Liver (tissue), 9 donors: Measurements from ENCODE around the gene ARPP21. TPM values are rescaled to one million over a fixed set of nuclear protein-coding genes. Genes with fewer than 3 reads are reported as not detected.

Source experiments
- DNase-seq: peaks from one replicate; pipeline ENCODE4 v3.0.0-alpha.2; 2017; ENCODE audit warnings: low spot score
- H3K27ac ChIP-seq, 2 donors: one replicate each; pipeline ENCODE4 v1.7.0; 2013; ENCODE audit warnings: inconsistent platforms in 2 of 2, low read length in 2 of 2, control low read depth in 1 of 2, low read depth in 1 of 2, mild to moderate bottlenecking in 1 of 2
- H3K27me3 ChIP-seq, 4 donors: one replicate each; pipeline versions ENCODE4 v1.6.1 to v1.7.0; 2013; ENCODE audit warnings: low read length in 3 of 4, inconsistent platforms in 1 of 4, mild to moderate bottlenecking in 1 of 4, moderate library complexity in 1 of 4; ENCODE audit not compliant: control insufficient read depth in 4 of 4, insufficient read depth in 4 of 4
- H3K36me3 ChIP-seq, 4 donors: one replicate each; pipeline versions ENCODE4 v1.6.1 to v1.7.0; 2013; ENCODE audit warnings: low read length in 3 of 4, mild to moderate bottlenecking in 3 of 4, low read depth in 1 of 4, moderate library complexity in 1 of 4; ENCODE audit not compliant: control insufficient read depth in 4 of 4, insufficient read depth in 3 of 4
- H3K4me1 ChIP-seq, 4 donors: one replicate each; pipeline versions ENCODE4 v1.6.1 to v1.7.0; 2013; ENCODE audit warnings: low read length in 3 of 4, mild to moderate bottlenecking in 3 of 4, moderate library complexity in 1 of 4; ENCODE audit not compliant: control insufficient read depth in 4 of 4, insufficient read depth in 4 of 4
- H3K4me3 ChIP-seq, 3 donors: one replicate each; pipeline versions ENCODE4 v1.6.1 to v1.7.0; 2013; ENCODE audit warnings: low read length in 3 of 3, control low read depth in 1 of 3, low read depth in 1 of 3, mild to moderate bottlenecking in 1 of 3
- H3K9ac ChIP-seq, 2 donors: one replicate each; pipeline ENCODE4 v1.7.0; 2013; ENCODE audit warnings: low read length in 2 of 2, mild to moderate bottlenecking in 2 of 2, moderate library complexity in 2 of 2, control low read depth in 1 of 2, low read depth in 1 of 2
- H3K9me3 ChIP-seq, 4 donors: one replicate each; pipeline versions ENCODE4 v1.6.1 to v1.7.0; 2013; ENCODE audit warnings: low read length in 3 of 4; ENCODE audit not compliant: control insufficient read depth in 4 of 4
- CTCF ChIP-seq: fragments of 150-350 bp; IDR thresholded peaks from 2 replicates; pipeline ENCODE4 v1.5.1; 2017; ENCODE audit warnings: improper control_type of control experiment, low read depth, low read length; ENCODE audit not compliant: missing input control
- EGR1 ChIP-seq, 2 donors: IDR thresholded peaks; 2 replicates each; pipeline ENCODE4 v1.6.1; 2016 to 2018; ENCODE audit warnings: antibody characterized with exemption in 2 of 2, low read depth in 2 of 2
- FOXA1 ChIP-seq: IDR thresholded peaks from 2 replicates; pipeline ENCODE4 v1.6.1; 2016; ENCODE audit warnings: antibody characterized with exemption
- FOXA2 ChIP-seq: IDR thresholded peaks from 2 replicates; pipeline ENCODE4 v1.6.1; 2016; ENCODE audit warnings: antibody characterized with exemption
- HNF4A ChIP-seq, 2 donors: conservative IDR thresholded peaks; 2 replicates each; pipeline ENCODE4 v1.6.1; 2016; ENCODE audit warnings: antibody characterized with exemption in 2 of 2, mild to moderate bottlenecking in 2 of 2
- HNF4G ChIP-seq: IDR thresholded peaks from 2 replicates; pipeline ENCODE4 v1.6.1; 2016; ENCODE audit warnings: antibody characterized with exemption
- NR2F2 ChIP-seq: IDR thresholded peaks from 2 replicates; pipeline ENCODE4 v1.6.1; 2016; ENCODE audit warnings: antibody characterized with exemption
- RAD21 ChIP-seq, 2 donors: IDR thresholded peaks; 2 replicates each; pipeline ENCODE4 v1.6.1; 2016; ENCODE audit warnings: antibody characterized with exemption in 2 of 2, mild to moderate bottlenecking in 2 of 2
- RXRA ChIP-seq, 2 donors: IDR thresholded peaks; 2 replicates each; pipeline ENCODE4 v1.6.1; 2017 to 2018; ENCODE audit warnings: antibody characterized with exemption in 2 of 2, mild to moderate bottlenecking in 1 of 2
- TAF1 ChIP-seq: conservative IDR thresholded peaks from 2 replicates; pipeline ENCODE4 v1.6.1; 2016; ENCODE audit warnings: antibody characterized with exemption, mild to moderate bottlenecking
- YY1 ChIP-seq: IDR thresholded peaks from 2 replicates; pipeline ENCODE4 v1.6.1; 2016; ENCODE audit warnings: antibody characterized with exemption, mild to moderate bottlenecking
- WGBS: extraction: QIAGEN DNeasy Blood & Tissue Kit; methylation state at CpG from one replicate; pipeline ENCODE4 v1.1.7; 2013; 5-methylcytosine and 5-hydroxymethylcytosine counted together
- polyA plus RNA-seq, 2 donors: library from polyadenylated mRNA; stranded (reverse) in 1 of 2; unstranded in 1 of 2; fragments of 200-250 nt in 1 of 2; fragments of >200 nt in 1 of 2; fragmentation: Nextera tagmentation in 1 of 2; extraction: Ambion mirVana in 1 of 2; gene quantifications; one replicate each; pipeline versions ENCODE4 v1.2.1 to v1.2.3, GENCODE V29; 2013 to 2015
- total RNA-seq, 2 donors: library from RNA; depleted of rRNA; stranded (reverse); fragments of >200 nt; gene quantifications; one replicate each; pipeline ENCODE4 v1.2.3, GENCODE V29; 2014
- TF ChIP-seq, protein P1 (sequence below): IDR thresholded peaks from 2 replicates; pipeline ENCODE4 v1.6.1; 2016; ENCODE audit warnings: antibody characterized with exemption
- TF ChIP-seq, protein P2 (sequence below): IDR thresholded peaks from 2 replicates; pipeline ENCODE4 v1.6.1; 2016; ENCODE audit warnings: antibody characterized with exemption, mild to moderate bottlenecking
- TF ChIP-seq, protein P3 (sequence below): IDR thresholded peaks from 2 replicates; pipeline ENCODE4 v1.6.1; 2016; ENCODE audit warnings: antibody characterized with exemption
- donor health status: healthy.
- donor health status: healthy.
- donor health status: healthy.
- donor health status: healthy.
- donor health status: healthy.

The ARPP21 gene
- total and polyA plus RNA-seq, 4 donors, result 0.42 to 1.3 (median 0.66) TPM; not detected in 1

DNA sequence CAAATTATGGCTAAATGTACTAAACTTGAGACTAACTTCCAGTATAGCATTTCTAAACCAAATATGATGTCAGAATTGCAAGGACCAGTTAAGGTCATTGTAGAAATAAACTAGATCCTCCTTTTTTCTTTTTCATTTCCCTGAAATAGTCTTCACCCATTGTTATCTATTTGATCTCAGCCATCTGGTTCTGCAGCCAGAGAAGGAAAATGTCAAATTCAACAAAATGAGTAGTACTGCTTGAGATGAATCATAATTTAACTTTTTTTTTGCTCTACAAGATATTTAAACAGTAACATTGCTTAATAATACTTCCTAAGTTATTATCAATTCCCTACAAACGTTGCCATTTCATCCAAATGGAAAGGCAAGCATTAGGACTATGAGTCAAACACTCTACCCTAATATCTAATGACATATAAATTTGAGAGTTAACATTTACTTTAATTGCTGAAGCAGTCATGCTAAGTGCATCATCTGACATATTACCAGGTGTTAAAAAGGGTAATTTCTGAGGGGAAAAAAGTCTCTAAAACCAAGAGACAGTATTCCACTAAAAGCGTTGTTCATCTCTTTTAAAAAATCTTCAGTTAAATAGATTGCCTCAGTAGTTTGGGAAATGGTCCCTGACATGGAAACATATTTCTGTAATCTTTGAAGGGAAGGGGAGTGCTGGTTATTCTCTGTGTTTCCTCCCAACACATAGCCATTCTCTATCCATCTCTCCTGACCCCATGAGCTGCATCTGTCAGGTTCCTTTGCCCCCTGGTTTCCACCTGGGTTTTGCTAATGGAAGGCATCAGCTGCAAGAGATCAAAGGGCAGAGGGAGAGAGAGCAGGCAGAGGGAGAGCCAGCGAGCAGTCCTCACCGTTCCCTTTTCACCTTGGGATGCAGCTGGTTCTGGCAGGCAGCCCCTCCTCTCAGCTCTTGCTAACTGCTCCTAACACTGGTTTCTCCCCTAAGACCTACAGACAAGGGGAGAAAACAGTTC is 138.5 kb downstream of the ARPP21 start:
- no peaks in the 10 kb centered on the region for H3K27me3 ChIP-seq
- H3K4me3 ChIP-seq, result no peak overlapping the region
- H3K27ac ChIP-seq, result no peak overlapping the region
- TF ChIP-seq HNF4A (conservative IDR thresholded peaks at IDR 0.05) (peak; percentile 44 to 60), NR2F2 (peak; percentile 61), RAD21 (IDR thresholded peaks at IDR 0.05) (no peak), EGR1 (IDR thresholded peaks at IDR 0.05; ENCODE audit: low read depth in 2 of 2) (no peak), CTCF (no peak), FOXA2 (no peak), FOXA1 (no peak), TAF1 (no peak), RXRA (IDR thresholded peaks at IDR 0.05) (peak in 1 of 2 donors; percentile 28)
- TF ChIP-seq, protein P1, sequence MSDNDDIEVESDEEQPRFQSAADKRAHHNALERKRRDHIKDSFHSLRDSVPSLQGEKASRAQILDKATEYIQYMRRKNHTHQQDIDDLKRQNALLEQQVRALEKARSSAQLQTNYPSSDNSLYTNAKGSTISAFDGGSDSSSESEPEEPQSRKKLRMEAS, result no peak
- TF ChIP-seq, protein P2, sequence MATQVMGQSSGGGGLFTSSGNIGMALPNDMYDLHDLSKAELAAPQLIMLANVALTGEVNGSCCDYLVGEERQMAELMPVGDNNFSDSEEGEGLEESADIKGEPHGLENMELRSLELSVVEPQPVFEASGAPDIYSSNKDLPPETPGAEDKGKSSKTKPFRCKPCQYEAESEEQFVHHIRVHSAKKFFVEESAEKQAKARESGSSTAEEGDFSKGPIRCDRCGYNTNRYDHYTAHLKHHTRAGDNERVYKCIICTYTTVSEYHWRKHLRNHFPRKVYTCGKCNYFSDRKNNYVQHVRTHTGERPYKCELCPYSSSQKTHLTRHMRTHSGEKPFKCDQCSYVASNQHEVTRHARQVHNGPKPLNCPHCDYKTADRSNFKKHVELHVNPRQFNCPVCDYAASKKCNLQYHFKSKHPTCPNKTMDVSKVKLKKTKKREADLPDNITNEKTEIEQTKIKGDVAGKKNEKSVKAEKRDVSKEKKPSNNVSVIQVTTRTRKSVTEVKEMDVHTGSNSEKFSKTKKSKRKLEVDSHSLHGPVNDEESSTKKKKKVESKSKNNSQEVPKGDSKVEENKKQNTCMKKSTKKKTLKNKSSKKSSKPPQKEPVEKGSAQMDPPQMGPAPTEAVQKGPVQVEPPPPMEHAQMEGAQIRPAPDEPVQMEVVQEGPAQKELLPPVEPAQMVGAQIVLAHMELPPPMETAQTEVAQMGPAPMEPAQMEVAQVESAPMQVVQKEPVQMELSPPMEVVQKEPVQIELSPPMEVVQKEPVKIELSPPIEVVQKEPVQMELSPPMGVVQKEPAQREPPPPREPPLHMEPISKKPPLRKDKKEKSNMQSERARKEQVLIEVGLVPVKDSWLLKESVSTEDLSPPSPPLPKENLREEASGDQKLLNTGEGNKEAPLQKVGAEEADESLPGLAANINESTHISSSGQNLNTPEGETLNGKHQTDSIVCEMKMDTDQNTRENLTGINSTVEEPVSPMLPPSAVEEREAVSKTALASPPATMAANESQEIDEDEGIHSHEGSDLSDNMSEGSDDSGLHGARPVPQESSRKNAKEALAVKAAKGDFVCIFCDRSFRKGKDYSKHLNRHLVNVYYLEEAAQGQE, result no peak
- TF ChIP-seq, protein P3, sequence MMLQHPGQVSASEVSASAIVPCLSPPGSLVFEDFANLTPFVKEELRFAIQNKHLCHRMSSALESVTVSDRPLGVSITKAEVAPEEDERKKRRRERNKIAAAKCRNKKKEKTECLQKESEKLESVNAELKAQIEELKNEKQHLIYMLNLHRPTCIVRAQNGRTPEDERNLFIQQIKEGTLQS, result no peak
- WGBS, result 53% methylated on average over 4 of the region's 4 CpGs
- no peaks in the 10 kb centered on the region for H3K9me3 ChIP-seq
- no peaks in the 10 kb centered on the region for H3K36me3 ChIP-seq
- no peak overlapping the region for H3K9ac ChIP-seq
- no peak for DNase-seq
- peaks cover 4 to 27% (median 20%) of the 10 kb centered on the region in 4 donors for H3K4me1 ChIP-seq

DNA sequence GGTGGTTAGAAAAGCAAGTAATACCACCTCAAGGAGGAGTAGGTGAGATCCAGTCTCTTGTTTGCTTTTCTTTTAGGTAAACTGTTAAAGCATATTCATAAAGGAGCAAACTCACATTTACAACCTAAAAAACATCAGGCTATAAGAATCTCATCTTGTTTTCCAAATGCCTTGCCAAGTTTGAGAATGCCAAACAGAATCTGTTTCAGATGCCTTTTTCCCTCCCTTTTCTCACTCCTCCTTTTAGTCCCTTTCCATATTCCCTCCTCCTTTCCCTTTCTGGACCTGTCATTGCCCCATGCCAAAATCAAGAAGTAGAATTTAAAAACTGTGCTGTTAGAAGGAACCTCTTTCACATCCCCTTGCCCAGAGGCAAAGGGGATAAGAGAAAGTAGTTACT is 140.3 kb downstream of the ARPP21 start:
- no peak for DNase-seq
- TF ChIP-seq TAF1 (no peak), HNF4A (conservative IDR thresholded peaks at IDR 0.05) (no peak), FOXA2 (no peak), YY1 (no peak), NR2F2 (no peak), RAD21 (IDR thresholded peaks at IDR 0.05) (no peak), FOXA1 (no peak), EGR1 (IDR thresholded peaks at IDR 0.05; ENCODE audit: low read depth in 2 of 2) (no peak), HNF4G (no peak), CTCF (no peak)
- TF ChIP-seq, protein P2, result no peak
- TF ChIP-seq, protein P3, result no peak

More for the DNA sequence above, 140.3 kb downstream of the ARPP21 start:
- Histone ChIP-seq H3K27ac (no peak overlapping the region), H3K27me3 (no peaks in the 10 kb centered on the region), H3K4me3 (no peak overlapping the region), H3K4me1 (peaks cover 4 to 40% (median 29%) of the 10 kb centered on the region in 4 donors), H3K9me3 (no peaks in the 10 kb centered on the region), H3K36me3 (no peaks in the 10 kb centered on the region), H3K9ac (no peak overlapping the region)
